ENCODE measurements around the gene PACRG.

Gene PACRG

DNA sequence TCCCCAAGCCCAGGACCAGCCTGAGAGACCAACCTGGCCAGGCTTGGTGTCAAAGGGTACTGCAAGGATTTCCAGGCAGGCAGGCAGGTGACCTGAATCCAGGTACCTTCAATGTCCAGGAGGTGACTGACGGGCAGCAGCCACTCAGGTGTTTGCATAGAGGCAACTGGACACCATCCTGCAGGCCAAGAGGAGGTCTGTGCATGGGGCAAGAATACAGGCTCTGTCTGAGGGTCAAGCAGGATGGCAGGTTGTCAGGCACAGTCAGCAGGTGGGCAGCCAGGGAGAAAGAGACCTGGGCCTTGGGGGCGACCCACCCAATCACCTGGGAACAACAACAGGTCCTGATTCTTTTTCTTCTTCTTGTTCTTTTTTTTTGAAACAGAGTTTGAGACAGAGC, 527.5 kb downstream of the PACRG start:
- DNase-seq = no peak

DNA sequence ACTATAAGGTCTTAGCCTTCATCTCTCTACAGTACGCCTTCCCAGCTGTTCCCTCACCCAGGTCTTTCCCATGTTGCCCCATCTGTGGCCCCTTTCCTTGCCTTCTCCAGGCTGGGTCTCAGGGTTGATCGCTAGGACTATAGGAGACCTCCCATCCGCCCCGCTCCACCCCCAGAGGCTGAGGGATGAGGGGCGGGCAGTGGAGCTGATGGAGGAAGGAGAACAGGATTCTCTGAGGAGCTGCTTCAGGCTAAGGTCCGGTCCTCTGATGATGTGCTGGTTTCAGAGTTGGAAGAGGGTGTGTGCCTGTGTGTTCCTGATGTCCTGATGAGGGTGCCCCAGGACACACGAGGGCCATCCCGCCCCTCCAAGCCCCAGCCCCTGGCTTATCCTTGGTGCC, 531.9 kb downstream of the PACRG start:
- no peak for DNase-seq

DNA sequence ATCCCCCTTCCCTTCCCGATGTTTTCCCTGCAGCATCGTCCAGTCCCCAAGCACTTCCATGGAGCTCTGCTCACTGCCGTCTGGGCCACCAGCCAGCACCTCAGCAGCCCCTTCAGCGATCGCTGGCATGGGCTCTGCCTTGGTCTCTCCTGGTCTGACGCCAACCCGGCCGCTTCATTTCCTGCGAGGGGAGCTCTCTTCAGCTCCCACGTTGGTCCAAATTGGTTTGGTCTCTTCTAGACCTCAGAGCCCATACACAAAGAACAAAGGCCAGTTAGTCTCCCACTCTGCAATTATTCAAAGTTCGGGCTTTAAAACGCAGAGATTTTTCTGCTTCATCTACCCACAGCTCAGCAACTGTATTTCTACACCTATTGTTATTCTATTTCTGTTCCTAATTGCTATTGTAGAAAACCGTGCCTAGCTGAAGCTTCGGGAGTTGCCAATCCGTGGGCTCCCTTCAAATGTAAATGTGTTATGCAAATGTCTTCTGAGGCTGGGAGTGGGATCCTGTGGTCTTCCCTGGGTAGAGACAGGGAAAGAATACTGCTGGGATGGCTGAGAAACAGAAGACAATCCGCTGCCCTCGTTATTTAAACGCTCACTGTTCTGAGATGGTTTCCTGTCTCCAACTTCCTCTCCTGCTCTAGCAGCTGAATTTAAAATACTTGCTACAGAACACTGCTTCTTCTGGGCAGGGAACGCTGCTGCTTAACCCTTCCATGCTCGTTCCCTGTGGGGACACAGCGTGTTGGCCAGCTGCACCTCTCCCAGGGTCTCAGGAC, 532.5 kb downstream of the PACRG start:
- no peak for DNase-seq

DNA sequence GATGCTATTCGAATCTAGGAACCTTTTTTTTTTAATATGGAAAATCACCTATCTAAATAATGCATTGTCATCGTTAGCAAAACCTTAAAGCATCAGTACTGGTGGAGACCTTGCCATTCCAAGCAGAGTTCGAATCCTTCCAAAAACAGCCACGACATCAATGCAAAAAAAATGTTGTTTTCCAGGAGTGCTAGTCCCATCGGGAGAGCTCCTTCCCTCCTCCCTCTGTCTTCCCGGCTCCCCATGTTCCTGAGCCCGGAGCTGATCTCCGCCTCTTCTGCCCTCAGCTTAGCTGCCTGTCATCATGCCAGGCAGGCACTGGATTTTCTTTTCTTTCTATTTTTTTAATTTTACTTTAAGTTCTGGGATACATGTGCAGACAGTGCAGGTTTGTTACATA, 533.1 kb downstream of the PACRG start:
- no peak for DNase-seq

DNA sequence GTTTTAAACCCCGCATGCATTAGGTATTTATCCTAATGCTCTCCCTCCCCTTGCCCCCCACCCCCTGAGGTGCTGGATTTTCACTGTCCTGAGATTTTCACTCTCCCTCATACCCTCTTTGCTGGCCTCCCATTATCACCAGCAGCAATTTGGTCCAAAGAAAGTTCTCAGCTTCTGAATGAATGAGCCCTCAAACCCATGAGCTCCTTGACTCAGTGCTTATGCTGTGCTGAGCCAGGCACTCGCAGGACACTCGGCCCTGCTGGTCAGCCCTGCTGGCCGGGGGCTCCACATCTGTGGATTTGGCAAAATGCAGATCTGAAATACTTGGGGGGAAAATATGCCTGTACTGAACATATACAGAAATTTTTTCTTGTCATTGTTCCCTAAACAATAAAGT, 533.6 kb downstream of the PACRG start:
- no peak for DNase-seq

DNA sequence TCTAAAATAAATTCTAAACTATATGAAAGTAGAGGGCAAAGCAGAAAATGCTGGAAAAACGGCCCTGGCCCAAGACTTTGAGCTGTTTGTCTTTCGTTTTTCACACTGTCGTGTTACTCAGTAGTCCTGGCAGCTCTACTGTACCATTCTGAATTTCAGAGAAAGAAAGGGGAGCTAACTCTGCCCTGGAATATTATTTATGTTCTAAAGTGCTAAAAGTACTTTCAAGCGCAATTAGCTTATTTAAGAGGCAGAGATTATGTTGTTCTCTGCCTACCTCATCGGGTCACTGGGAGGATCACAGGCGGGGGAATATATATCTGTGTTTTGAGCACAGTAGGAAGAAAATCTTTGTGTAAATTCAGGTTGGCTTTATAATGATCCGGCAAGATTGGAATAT, 534.3 kb downstream of the PACRG start:
- DNase-seq = no peak

DNA sequence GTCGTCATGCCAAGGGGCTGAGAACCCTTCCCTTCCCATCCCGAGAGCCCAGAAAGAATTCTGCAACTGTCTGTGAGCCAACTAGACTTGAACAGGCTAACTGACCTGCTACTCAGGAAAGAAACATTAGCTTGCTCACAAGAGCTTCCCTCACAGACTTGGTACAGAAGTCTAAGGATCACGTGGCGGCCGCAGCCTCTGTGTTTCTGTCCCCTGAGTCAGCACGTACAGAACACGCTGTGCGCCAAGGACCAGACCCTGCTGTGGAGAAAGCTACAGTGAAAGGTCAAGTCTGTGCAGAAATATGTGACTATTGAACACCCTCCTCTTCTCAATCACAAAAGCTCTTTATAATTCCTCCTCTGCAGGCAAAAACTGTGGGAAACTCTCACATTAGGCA, 535.4 kb downstream of the PACRG start:
- no peak for DNase-seq

DNA sequence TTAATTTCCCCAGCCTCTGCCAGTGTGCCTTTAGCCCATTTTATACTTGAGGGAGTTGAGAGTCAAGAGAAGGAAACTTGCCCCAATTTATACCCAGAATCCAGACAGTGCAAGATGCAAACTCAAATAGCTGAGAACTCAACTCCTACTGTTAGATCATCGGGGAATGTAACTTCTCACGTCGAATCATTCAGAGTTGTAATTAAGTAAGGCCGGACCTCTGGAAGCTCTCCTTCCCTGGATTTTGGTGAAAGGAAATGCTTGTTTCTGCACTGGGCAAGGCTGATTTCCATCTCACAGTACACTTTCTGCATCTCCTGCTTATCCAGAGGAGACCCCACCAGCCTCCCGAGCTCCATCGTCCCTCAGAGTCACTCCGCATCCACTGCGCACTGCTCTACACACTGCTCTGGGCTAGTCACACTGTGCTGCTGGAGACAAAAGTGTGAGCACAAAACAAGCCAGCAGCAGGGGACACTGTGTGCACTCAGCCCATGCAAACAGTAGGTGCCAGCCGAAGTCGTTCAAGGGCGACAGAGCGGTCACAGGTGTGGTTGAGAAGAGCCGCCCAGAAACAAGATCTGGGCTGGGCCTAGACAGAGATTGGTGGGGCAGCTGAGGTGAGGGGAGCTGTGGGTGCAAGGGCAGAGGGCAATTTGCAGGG, 536.4 kb downstream of the PACRG start:
- no peak for DNase-seq

DNA sequence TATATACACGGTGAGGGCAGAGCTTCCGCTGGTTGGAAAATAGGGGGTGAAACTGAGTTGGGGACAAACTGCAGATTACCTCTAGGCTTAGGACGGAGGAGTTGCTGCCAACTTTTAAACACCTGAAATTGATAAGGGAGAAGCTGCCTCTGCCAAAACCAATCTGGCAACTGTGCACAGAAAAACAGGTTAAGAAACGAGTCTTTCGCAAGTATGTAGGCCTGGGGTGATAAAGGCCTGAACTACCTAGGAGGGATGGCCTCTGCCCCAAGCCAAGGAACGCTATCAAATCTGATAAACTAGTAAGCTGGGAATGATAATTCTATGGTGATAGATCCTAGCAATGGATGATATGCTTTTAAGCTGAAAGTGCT, 536.9 kb downstream of the PACRG start:
- DNase-seq = no peak

DNA sequence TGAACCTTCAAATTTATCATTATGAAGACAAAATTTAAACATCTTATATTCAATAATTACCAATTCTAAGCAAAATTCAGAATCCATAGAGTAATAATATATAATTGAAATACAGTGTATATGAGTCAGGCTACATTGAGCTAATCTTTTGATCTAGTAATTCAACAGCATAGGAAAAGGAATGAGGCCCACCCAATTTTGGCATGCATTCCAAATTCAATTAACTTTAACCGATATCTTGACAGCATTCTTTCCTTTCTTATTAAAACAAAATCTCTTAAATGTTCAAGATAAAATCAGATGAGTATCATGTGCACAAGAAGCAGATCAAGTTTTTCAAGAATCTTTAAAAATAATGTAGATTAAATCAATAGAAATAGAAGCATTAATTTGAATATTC, 553.9 kb downstream of the PACRG start:
- no peak for DNase-seq

DNA sequence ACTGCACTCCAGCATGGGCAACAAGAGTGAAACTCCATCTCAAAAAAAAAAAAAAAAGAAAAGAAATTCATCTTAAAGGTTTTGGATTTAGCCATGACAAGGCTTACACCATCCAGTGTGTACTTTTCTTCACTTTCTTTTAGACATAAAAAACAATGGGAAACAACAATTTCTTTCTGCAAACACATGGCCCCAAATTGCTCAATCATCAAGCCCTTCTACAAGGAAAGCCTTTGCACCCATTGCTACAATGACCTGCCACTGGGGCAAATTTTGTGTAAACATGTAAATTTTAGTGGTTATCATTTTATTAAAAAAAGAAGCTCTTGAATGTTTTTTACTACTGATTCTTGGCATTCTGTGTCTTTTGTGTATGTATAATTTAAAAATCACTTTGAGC, 554.9 kb downstream of the PACRG start:
- DNase-seq = no peak

DNA sequence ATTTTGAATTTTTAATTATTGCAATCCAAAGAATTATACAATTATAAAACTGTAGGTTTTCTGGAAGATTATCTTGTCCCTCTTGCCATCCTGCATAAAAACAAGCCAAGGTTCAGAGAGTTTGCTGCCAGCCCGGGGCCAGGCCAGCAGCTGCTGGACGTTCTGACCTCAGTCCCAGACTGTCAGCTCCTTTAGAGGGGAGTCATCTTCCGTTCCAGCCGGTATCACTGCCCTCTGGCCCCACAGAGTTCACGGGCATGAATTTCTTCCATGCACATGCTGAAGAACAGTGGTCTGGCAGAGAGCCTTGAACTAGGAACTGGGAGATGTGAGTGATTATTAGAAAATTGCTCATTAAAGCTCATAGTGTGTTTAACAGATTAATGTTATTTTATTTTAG, 556.4 kb downstream of the PACRG start:
- no peak for DNase-seq

DNA sequence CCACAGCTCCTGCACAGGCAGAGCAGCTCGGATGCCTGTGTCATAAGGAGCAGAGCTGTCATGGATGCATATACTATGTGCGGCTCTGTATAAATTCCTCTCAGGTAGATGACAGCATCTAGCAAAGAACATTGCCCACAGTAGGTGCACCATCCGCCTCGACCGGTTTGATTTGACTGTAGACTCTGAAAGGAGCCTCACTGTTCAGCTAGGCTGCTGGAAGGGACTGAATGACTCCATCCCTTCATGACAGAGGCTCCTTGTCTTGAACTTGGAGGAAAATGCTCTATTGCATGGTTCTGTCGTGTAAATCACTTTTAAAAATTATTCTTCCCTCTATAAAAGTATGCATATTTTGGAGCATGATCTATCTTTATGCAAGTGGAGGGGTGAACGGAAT, 557.9 kb downstream of the PACRG start:
- DNase-seq = no peak

DNA sequence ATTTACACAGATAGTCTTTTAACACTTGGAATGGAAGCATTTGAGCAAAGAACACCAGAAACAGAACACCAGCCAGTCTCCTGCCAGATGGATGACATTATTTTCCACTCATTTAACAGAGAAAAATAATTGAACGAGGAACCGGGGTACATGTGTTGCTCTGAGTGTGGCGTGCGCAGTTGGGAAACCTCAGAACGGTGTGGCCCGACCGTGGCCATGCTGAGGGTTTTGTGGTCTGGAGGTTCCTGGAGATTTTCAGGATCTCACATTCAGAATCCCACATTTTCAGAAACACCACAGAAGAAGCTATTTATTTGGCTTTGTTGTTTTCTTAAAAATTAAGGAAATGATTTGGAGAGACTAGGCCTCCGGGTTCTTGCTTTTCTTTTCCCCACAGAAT, 559.9 kb downstream of the PACRG start:
- DNase-seq = no peak

DNA sequence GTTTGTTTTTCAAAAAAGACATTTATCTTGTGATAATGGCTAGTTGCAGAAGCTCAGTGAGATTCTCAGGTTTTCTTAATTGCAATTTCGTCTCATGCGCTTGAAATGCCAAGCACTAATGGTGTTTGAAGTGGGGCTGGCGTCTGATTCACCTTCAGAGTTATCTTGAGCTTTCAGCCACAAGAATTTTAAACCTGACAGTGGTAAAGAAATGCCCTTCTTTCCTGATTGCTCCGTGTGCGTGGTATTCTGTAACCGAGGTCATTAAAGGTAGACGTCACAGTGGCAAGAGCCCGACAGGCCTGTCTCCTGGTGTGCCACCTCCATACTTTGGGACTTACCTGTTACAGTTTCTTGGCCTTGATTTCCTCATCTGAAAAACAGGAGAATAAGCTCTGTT, 560.3 kb downstream of the PACRG start:
- no peak for DNase-seq

DNA sequence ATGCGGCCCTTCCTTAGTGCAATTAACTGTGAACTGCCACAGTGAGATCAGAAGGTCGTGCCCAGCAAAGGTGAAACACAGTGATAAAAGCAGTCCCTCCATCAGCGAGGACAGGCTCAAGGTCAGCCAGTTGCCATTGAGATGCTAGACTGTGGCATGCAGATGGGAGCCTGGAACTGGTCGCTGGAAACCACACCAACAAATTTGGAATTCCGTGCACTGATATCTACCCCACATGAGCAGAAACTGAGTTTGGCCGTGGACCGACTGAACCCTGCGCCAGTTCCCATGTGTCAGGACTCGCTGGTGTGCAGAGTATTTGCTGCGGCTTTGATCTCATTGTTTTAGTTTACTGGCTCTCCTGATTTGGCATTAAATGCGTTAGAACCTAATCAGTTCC, 561.1 kb downstream of the PACRG start:
- DNase-seq = no peak

DNA sequence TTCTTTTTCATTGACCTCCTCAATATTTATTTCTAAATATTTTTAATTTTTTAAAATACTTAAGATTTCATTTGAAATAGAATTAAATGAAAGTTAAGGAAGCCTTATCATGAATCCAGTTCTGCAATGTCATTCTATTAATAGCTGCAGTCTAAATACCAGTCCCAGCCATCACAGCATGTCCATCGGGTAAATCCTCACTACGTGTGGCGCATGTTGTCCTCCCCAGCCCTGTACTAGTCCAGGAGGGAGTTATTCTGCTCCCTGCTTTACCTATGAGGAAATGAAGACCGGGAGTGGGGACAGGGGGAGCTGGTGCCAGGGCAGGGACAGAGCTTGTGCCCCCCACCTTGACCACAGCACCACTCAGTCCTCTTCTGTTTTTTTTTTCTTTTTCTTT, 561.7 kb downstream of the PACRG start:
- DNase-seq = no peak

DNA sequence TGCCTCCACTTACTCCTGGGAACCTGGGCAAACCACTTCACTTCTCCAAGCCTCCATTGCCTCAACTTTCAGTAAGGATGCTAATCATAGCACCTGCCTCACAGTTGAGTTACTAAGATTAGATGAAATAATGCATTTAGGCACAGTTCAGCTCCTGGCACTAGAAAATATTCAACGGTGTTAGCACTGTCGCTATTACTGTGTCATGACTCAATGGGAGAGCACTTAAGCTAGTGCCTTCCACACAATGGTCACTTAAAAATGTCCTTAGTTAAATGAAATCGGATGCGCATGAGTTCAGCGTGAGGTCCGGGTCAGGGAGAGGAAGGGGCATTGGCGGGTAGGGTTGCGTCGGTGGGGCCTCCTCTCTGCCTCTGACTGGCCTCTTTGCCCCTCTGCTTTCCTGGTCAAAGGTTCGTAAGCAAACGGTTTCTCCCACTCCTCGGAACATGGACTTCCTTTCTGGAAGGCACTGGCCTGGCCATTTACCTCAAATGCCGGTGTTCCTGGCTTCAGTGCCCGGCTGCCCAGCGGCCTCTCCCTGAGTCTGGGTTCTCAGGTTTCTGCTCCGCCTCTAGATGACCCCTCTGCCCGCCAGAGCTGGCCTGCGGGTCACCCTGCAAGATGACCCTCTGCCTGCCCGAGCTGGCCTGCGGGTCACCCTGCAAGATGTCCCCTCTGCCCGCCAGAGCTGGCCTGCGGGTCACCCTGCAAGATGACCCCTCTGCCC, 562.9 kb downstream of the PACRG start:
- DNase-seq = no peak

DNA sequence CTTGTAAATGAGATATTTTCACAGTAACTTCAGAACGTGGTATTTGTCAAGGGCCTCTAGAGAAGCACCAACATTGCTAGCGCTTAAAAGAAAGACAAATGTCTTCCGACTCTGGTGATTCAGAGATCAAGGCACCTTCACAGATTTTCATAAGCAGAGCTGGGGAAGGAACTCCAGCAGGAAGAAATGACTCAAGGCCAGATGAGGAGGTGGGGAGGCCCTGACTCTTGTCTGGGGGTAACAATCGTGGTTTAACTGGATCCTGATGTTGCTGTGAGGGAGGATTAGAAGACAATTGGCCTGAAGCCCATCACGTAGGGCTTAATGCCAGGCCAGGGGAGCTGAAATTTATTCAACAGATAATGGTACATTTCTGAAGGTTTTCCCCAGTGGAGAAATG, 563.8 kb downstream of the PACRG start:
- no peak for DNase-seq

DNA sequence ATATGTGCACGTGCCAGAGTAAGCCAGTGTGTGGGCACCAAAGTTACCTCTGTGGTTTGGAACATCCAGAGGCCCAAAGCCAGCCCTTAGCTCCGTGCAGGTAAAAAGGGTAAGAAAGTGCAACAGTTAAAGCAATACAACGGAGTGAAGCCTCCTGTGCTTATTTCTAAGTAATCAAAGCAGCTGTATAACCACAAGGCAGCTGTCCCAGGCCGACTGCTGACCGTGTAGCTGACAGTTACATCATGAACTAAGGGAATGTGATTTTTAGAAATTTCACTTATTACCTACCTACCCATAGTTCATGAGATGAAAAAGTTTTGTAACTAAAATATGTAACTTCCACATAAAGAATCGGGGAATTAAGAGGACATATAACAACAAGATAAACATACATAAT, 565.5 kb downstream of the PACRG start:
- DNase-seq = no peak

DNA sequence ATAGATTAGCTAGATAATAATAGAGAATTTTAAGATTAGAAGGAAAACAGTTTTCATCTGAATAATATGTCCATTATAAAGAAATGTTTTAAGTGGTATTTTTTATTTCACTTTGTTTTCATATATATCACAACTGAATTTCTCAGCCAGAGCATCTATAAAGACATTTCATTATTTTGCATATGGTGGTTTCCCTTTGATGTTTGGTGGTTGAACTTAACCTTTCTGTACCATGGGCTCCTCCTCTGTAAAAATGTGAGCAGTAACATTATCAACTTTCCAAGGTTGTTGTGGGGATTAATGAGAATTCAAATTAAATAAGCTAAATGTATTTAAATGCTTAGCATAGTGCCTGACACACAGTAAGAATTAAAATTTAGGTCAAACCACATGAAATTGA, 567.0 kb downstream of the PACRG start:
- no peak for DNase-seq

DNA sequence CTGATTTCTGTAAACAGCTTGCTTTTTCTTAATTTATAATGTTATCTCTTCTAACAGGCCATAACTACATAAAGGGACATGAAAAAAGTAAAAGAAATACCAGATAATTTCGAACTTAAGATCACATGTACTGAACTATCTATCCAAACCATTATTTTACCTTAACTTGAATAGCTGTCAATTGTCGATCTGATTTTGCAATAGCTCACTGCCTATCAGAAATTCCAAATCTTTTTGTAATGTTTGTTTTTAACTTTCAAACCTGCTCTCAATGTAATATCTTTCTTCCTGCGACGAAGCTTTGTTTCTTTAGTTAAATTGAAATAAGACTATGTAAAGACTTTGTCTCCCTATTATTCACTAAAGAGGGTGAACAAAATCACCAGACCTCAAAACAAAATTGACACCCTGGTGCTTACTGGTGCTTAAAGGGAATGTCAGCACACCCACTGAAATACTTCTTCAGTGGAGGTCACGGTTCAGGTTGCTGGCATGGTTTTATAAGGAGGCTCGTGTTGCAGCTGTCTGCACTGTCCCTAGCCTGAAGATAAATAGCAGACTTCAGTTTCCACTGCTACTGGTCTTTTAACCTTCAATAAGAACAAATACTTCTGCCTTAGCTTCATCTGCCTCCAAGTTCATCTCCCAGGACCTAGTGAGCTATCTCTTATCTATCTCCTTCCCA, 569.2 kb downstream of the PACRG start:
- peak; percentile 68 for DNase-seq

DNA sequence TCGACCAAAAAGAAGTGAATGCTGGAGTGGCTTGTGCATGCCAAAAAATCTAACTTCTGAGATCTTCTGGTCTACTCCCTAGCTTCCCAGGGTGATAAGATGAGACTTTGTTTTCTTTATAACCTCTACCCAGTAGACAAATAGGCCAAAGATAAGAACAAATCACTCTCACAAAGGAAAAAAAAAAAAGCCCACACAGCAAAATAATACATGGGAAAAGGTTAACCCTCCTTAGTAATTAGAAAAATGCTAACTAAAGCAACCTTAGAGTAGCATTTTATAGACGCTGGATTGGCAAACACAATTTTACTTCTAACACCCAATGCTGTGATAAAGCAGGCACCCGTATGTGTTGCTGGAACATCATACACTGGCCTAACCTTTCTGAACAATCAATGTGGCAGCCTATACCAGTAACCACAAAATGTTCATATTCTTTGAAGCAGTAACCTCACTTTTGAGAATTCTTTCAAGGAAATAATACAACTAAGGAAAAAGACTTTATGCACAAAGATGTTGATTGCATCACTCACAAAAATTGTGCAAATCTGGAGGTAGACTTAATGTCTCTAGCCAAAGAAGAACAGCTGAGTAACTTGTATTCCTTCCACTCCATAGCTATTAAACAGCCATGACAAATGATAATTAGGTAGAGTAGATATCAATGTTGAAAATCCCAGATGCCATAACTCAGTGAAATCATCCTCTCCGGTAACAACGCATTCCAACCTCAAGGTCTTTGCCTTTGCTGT, 570.5 kb downstream of the PACRG start:
- DNase-seq = no peak

Measured in kidney glomerular epithelial cell (primary cell).